HUES64 (cell line): ENCODE measurements around the gene CCDC141.

Experiments
- H3K27ac ChIP-seq: 2 replicates; pipeline ENCODE4 v1.7.0; 2013; ENCODE audit warnings: low read depth, low read length, inconsistent platforms
- H3K27me3 ChIP-seq: 2 replicates; pipeline ENCODE4 v1.6.1; 2013; ENCODE audit warnings: mild to moderate bottlenecking, low read length; ENCODE audit not compliant: insufficient read depth
- H3K36me3 ChIP-seq: 2 replicates; pipeline ENCODE4 v1.6.1; 2013; ENCODE audit warnings: mild to moderate bottlenecking, low read length; ENCODE audit not compliant: insufficient read depth
- H3K4me1 ChIP-seq: 2 replicates; pipeline ENCODE4 v1.6.1; 2013; ENCODE audit warnings: mild to moderate bottlenecking, low read length, moderate library complexity; ENCODE audit not compliant: insufficient read depth
- H3K4me3 ChIP-seq: 2 replicates; pipeline ENCODE4 v1.5.1; 2013; ENCODE audit warnings: mild to moderate bottlenecking, low read length, moderate library complexity
- H3K9ac ChIP-seq: 2 replicates; pipeline ENCODE4 v1.6.1; 2013; ENCODE audit warnings: mild to moderate bottlenecking, low read depth, low read length
- H3K9me3 ChIP-seq: 2 replicates; pipeline ENCODE4 v1.6.1; 2013; ENCODE audit warnings: low read depth, low read length; ENCODE audit not compliant: insufficient read depth
- WGBS: fragments of 150-250, 120-280 bp; methylation state at CpG from one replicate; pipeline ENCODE4 v1.1.7; 2013; ENCODE audit warnings: missing lambda C conversion rate; 5-methylcytosine and 5-hydroxymethylcytosine counted together

Gene CCDC141

GRCh38 chr2:178865999-178866398 lies 183.9 kb downstream of the CCDC141 start:
- H3K4me3 ChIP-seq, result no peak overlapping the region
- no peak overlapping the region for H3K9ac ChIP-seq
- H3K9me3 ChIP-seq, result no peaks in the 10 kb centered on the region
- no peak overlapping the region for H3K27ac ChIP-seq
- peaks cover 6% of the 10 kb centered on the region; the same call in 1 of the 2 replicates for H3K36me3 ChIP-seq
- peaks cover 22% of the 10 kb centered on the region for H3K4me1 ChIP-seq
- H3K27me3 ChIP-seq, result no peaks in the 10 kb centered on the region
- no CpG with 5 or more reads among the region's 2 CpGs for WGBS

GRCh38 chr2:178865146-178865936 lies 184.6 kb downstream of the CCDC141 start:
- Histone ChIP-seq H3K36me3 (peaks cover 6% of the 10 kb centered on the region; the same call in 1 of the 2 replicates), H3K4me1 (peaks cover 22% of the 10 kb centered on the region), H3K9ac (no peak overlapping the region), H3K27me3 (no peaks in the 10 kb centered on the region), H3K9me3 (no peaks in the 10 kb centered on the region), H3K27ac (no peak overlapping the region), H3K4me3 (no peak overlapping the region)
- WGBS, result 92% methylated on average over 7 of the region's 7 CpGs

GRCh38 chr2:178863856-178864620 lies 185.9 kb downstream of the CCDC141 start:
- no peak overlapping the region for H3K9ac ChIP-seq
- H3K36me3 ChIP-seq, result peaks cover 6% of the 10 kb centered on the region; the same call in 1 of the 2 replicates
- no peaks in the 10 kb centered on the region for H3K9me3 ChIP-seq
- H3K4me3 ChIP-seq, result no peak overlapping the region
- peaks cover 22% of the 10 kb centered on the region for H3K4me1 ChIP-seq
- H3K27ac ChIP-seq, result no peak overlapping the region
- WGBS, result 70% methylated on average over 17 of the region's 17 CpGs
- H3K27me3 ChIP-seq, result no peaks in the 10 kb centered on the region

DNA sequence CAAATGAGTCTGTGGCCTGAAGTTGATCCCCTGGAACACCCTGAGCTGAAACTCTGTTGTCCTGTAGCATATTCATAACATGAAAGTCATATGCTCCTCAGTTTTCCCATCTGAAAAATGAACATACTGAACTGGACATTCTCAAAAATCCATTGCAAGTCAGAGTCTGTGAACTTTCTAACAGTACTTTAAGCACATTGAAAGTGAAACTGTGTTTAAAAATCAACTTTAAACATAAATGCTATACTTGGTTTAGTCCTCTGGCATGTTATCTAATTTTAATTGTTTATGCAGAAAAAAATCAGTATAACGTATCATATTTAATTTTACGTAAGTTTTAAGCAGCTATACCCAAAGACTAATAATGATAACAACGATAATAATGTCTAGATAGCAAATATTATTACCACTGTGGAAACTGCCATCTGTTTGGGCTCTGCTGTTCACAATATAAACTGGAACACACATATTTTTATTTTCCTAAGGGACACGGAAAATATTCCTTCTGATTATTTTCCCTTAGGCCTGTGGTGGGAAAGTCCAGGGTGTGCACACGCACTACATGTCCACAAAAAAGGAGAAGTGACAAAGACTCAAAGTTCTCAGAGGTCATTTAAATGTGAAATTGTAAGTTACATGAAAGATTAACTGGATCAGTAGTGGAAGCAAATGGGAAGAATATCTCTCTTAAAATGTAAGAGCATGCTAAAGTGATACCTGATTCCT lies 186.6 kb downstream of the CCDC141 start:
- H3K9me3 ChIP-seq, result no peaks in the 10 kb centered on the region
- H3K4me3 ChIP-seq, result no peak overlapping the region
- peaks cover 6% of the 10 kb centered on the region; the same call in 1 of the 2 replicates for H3K36me3 ChIP-seq
- H3K4me1 ChIP-seq, result peaks cover 22% of the 10 kb centered on the region
- H3K9ac ChIP-seq, result no peak overlapping the region
- no peaks in the 10 kb centered on the region for H3K27me3 ChIP-seq
- WGBS, result 91% methylated on average over 4 of the region's 5 CpGs
- no peak overlapping the region for H3K27ac ChIP-seq

DNA sequence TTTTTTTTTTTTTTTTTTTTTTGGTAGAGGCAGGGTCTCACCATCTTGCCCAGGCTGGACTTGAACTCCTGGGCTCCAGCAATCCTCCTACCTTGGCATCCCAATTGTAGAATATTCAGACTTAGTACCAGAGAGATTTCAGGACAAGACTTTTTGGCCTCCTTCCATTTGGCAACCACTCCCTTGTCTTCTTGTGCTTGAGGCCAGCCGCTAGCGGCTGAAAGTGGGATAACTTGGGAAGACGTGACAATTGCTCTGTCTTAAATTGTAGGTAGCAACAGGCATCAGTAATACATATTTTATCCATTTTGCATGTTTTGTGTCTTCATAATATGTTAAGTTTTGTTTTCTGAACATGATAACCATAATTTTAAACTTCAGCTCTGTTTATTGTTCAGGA lies 189.4 kb downstream of the CCDC141 start:
- Histone ChIP-seq H3K27me3 (no peaks in the 10 kb centered on the region), H3K36me3 (peaks cover 6% of the 10 kb centered on the region; the same call in 1 of the 2 replicates), H3K4me3 (no peak overlapping the region), H3K9ac (no peak overlapping the region), H3K4me1 (peaks cover 14% of the 10 kb centered on the region), H3K27ac (no peak overlapping the region), H3K9me3 (no peaks in the 10 kb centered on the region)
- 96% methylated on average over 3 of the region's 3 CpGs for WGBS

DNA sequence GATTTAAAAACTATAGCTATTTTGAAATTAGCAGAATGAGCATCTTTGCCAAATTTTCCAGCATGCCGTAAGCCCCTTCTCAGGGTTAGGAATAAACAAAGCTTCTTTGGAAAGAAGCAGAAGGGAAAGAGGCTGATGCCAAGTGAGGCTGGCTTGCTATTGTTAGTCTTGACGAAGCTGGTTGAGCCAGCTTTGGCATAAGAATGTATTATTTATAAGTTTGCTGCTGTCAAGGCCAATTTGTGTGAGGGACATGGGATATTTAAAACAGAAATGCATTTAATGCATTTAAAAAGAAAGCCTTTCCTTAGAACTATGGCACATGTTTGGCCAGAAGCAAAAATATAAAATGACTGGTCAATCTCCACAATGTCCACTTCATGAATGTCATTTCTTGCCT lies 190.2 kb downstream of the CCDC141 start:
- Histone ChIP-seq H3K9me3 (no peaks in the 10 kb centered on the region), H3K27me3 (no peaks in the 10 kb centered on the region), H3K9ac (no peak overlapping the region), H3K27ac (no peak overlapping the region), H3K4me1 (peaks cover 13% of the 10 kb centered on the region), H3K4me3 (no peak overlapping the region), H3K36me3 (0 out of 2 replicates have a peak, but pooled peaks cover under 1% of the 10 kb centered on the region)
- 94% methylated on average over 2 of the region's 2 CpGs for WGBS

DNA sequence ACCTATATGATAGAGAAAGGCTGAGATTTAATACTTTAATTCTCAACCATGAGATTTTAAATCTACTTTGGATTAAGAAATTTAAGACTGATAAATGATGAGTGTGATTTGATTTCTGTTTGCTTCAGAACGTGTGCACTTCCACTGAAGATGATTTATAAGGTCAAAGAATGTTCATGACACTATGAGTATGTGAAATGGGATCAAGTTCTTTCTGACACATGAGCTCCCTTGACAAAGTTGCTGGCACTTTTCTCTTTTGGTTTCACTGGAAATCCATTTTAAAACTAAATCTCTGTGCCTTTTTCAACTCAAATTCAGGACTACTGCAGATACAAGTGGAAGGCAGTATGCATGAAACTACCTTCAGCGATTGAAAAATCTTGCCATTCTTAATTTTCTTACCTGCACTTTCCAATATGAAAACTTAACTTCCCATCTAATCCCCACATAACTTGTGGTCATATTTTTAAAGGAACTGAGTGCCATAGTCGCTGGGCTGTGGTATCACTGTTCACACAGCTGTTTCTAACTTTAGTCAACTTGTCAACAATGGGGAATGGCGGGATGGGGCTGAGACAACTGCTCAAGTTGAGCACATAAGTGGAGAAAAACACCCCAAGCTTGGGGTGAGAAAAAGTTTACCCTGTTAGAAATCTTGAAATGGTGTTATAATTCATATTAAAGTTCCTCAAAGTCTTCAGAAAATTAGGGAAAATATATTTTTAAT lies 190.9 kb downstream of the CCDC141 start:
- Histone ChIP-seq H3K27ac (no peak overlapping the region), H3K4me3 (no peak overlapping the region), H3K4me1 (peaks cover 7% of the 10 kb centered on the region), H3K27me3 (no peaks in the 10 kb centered on the region), H3K9me3 (no peaks in the 10 kb centered on the region), H3K36me3 (no peaks in the 10 kb centered on the region), H3K9ac (no peak overlapping the region)
- WGBS, result 92% methylated on average over 4 of the region's 4 CpGs

GRCh38 chr2:178855151-178855550 lies 194.8 kb downstream of the CCDC141 start:
- no peaks in the 10 kb centered on the region; the same call in 1 of the 2 replicates for H3K36me3 ChIP-seq
- H3K4me3 ChIP-seq, result no peak overlapping the region
- H3K27me3 ChIP-seq, result no peaks in the 10 kb centered on the region
- H3K27ac ChIP-seq, result no peak overlapping the region
- H3K9ac ChIP-seq, result no peak overlapping the region
- H3K4me1 ChIP-seq, result no peaks in the 10 kb centered on the region
- no peaks in the 10 kb centered on the region for H3K9me3 ChIP-seq

GRCh38 chr2:178848335-178848734 lies 201.6 kb downstream of the CCDC141 start:
- Histone ChIP-seq H3K4me3 (no peak overlapping the region), H3K9me3 (no peaks in the 10 kb centered on the region), H3K4me1 (peaks cover 19% of the 10 kb centered on the region), H3K27me3 (no peaks in the 10 kb centered on the region), H3K9ac (no peak overlapping the region), H3K27ac (no peak overlapping the region), H3K36me3 (no peaks in the 10 kb centered on the region; the same call in 1 of the 2 replicates)
- WGBS, result 95% methylated on average over 5 of the region's 5 CpGs

DNA sequence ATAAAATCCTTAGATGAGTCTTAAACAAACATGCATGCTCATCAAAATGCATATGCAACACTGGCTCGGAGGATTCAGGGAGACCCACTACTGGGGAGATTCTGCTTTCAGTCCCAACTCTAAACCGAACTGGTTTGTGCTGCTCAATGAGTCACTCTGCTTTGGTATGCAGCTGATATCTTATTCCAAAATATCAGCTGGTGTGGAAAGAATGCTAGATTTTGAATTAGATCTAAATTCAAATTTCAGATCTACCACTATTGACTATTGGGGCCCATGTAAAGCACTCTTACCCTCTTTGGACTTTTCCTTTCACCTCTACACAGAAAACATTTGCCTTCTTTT lies 203.5 kb downstream of the CCDC141 start:
- no peaks in the 10 kb centered on the region for H3K27me3 ChIP-seq
- no peak overlapping the region; the same call in 1 of the 2 replicates for H3K27ac ChIP-seq
- peaks cover 19% of the 10 kb centered on the region for H3K4me1 ChIP-seq
- no peak overlapping the region for H3K4me3 ChIP-seq
- H3K36me3 ChIP-seq, result no peaks in the 10 kb centered on the region; the same call in 1 of the 2 replicates
- WGBS, result 77% methylated on average over 2 of the region's 2 CpGs
- H3K9ac ChIP-seq, result no peak overlapping the region
- no peaks in the 10 kb centered on the region for H3K9me3 ChIP-seq
